MG63 (cell line): ENCODE results near the gene DAZL. TPM values are rescaled to one million over a fixed set of nuclear protein-coding genes. Genes with fewer than 3 reads are reported as not detected.

ENCODE experiments used
- DNase-seq: peaks from one replicate; pipeline ENCODE4 v3.0.0-alpha.2; 2020
- H3K27me3 ChIP-seq: fragments of 250-450 bp; sonication (Bioruptor Pico); 2 replicates; pipeline ENCODE4 v1.5.1; 2020; ENCODE audit warnings: mild to moderate bottlenecking, moderate library complexity
- H3K36me3 ChIP-seq: fragments of 250-450 bp; sonication (Bioruptor Pico); 2 replicates; pipeline ENCODE4 v1.5.1; 2020; ENCODE audit warnings: mild to moderate bottlenecking, moderate library complexity
- H3K4me3 ChIP-seq: fragments of 250-450 bp; sonication (Bioruptor Pico); 2 replicates; pipeline ENCODE4 v1.5.1; 2020; ENCODE audit warnings: mild to moderate bottlenecking, moderate library complexity
- H3K9me3 ChIP-seq: fragments of 250-450 bp; sonication (Bioruptor Pico); 2 replicates; pipeline ENCODE4 v1.5.1; 2020; ENCODE audit warnings: mild to moderate bottlenecking, moderate library complexity
- total RNA-seq: library from RNA; depleted of rRNA; stranded (reverse); fragments of >200 nt; shearing (Covaris generic); gene quantifications from 2 replicates; pipeline ENCODE4 v1.2.3, GENCODE V29; 2014; ENCODE audit warnings: low replicate concordance

DAZL gene
- total RNA-seq, 1 experiment from 2014 or later, result not detected

GRCh38 chr3:16601537-16602005 lies 3.7 kb downstream of the DAZL start:
- Histone ChIP-seq H3K9me3 (no peaks in the 10 kb centered on the region), H3K27me3 (no peaks in the 10 kb centered on the region), H3K4me3 (no peak overlapping the region), H3K36me3 (no peaks in the 10 kb centered on the region)
- DNase-seq, result no peak

- peak; percentile 22 for DNase-seq
- Histone ChIP-seq H3K27me3 (no peaks in the 10 kb centered on the region), H3K36me3 (no peaks in the 10 kb centered on the region), H3K4me3 (no peak overlapping the region), H3K9me3 (no peaks in the 10 kb centered on the region)
Measured at GRCh38 chr3:16600780-16601536, 4.3 kb downstream of the DAZL start.

- H3K36me3 ChIP-seq, result no peaks in the 10 kb centered on the region
- H3K27me3 ChIP-seq, result no peaks in the 10 kb centered on the region
- no peak for DNase-seq
- no peaks in the 10 kb centered on the region for H3K9me3 ChIP-seq
- H3K4me3 ChIP-seq, result no peak overlapping the region
Measured at GRCh38 chr3:16599694-16600093, 5.5 kb downstream of the DAZL start.

- Histone ChIP-seq H3K36me3 (no peaks in the 10 kb centered on the region), H3K9me3 (no peaks in the 10 kb centered on the region), H3K4me3 (no peak overlapping the region), H3K27me3 (no peaks in the 10 kb centered on the region)
- no peak for DNase-seq
Measured at GRCh38 chr3:16596352-16597032, 8.7 kb downstream of the DAZL start.

GRCh38 chr3:16595778-16596177 lies 9.4 kb downstream of the DAZL start:
- Histone ChIP-seq H3K27me3 (no peaks in the 10 kb centered on the region), H3K4me3 (no peak overlapping the region), H3K36me3 (no peaks in the 10 kb centered on the region), H3K9me3 (no peaks in the 10 kb centered on the region)
- DNase-seq, result no peak

DNA sequence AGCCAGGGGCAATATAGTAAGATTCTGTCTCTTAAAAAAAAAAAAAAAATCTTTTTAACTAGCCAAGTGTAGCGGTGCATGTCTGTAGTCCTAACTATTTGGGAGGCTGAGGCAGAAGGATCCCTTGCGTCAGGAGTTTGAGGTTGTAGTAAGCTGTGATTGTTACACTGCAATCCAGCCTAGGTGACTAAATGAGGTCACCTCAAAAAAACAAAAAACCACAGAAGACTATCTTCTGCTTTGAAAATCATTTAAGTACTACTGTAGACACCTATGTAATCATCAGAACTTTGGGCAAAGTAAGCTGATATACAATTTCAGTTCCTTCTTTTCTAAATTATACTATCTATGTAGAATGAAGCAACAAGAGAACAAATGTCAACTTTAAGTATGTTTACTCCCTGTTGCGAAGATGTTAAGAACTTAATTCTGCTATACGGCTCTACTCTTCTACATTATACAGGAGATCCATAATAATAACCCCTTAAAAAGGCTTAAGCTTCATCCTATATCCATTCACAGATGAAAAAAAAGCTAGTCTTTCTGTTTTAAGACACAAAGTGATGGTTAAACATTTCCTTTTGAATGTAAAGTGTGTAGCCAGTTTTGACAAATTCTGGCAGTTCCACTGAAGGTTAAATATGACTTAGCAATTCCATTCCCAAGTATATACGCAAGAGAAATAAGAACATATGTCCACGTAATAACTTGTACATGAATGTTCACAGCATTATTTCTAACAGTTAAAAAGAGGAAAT lies 15.2 kb downstream of the DAZL start:
- Histone ChIP-seq H3K27me3 (no peaks in the 10 kb centered on the region), H3K36me3 (no peaks in the 10 kb centered on the region), H3K9me3 (no peaks in the 10 kb centered on the region), H3K4me3 (no peak overlapping the region)
- DNase-seq, result no peak

GRCh38 chr3:16589120-16589519 lies 16.1 kb downstream of the DAZL start:
- Histone ChIP-seq H3K27me3 (no peaks in the 10 kb centered on the region), H3K4me3 (no peak overlapping the region), H3K36me3 (no peaks in the 10 kb centered on the region), H3K9me3 (no peaks in the 10 kb centered on the region)
- no peak for DNase-seq

DNA sequence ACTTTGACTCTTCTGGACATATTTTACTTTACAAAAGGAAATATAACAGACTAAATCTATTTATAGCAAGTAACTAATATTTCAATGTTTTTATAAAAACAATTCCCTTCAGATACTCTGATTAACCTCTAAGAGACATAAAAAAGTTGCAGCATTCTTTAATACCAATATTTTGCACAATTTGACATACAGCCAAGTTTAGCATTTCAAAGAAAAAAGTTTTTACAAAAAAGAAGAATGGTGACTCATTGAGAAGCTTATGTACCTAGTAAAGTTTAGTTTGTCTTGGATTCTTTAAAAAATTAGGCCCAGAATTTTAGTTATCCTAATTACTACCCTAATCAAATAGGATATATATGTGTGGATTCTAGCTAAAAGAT lies 17.6 kb downstream of the DAZL start:
- Histone ChIP-seq H3K27me3 (no peaks in the 10 kb centered on the region), H3K4me3 (no peak overlapping the region), H3K36me3 (no peaks in the 10 kb centered on the region), H3K9me3 (no peaks in the 10 kb centered on the region)
- no peak for DNase-seq

- no peaks in the 10 kb centered on the region for H3K27me3 ChIP-seq
- no peaks in the 10 kb centered on the region for H3K36me3 ChIP-seq
- H3K4me3 ChIP-seq, result no peak overlapping the region
- no peak for DNase-seq
- H3K9me3 ChIP-seq, result no peaks in the 10 kb centered on the region
Measured at GRCh38 chr3:16587047-16587680, 18.1 kb downstream of the DAZL start.

DNA sequence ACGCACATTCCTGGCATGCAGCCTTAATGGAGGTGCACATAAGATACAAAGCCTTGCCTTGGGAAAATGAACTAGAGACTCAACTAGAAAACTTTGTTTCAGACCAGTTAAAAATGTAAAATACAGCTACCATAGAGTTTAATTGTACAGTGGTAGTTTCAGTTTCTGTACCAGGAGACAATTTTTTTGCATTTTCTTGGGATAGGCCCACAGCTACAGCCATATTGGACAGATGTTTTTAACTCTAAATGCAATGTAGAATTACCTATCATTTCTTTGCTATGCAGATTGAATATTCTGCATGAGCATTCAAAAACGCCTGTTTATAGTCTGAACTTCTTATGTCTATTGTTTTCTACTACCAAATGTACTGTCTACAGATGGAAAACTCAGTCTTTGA lies 20.3 kb downstream of the DAZL start:
- H3K9me3 ChIP-seq, result no peaks in the 10 kb centered on the region
- H3K27me3 ChIP-seq, result no peaks in the 10 kb centered on the region
- H3K36me3 ChIP-seq, result no peaks in the 10 kb centered on the region
- DNase-seq, result no peak
- H3K4me3 ChIP-seq, result no peak overlapping the region

- H3K36me3 ChIP-seq, result no peaks in the 10 kb centered on the region
- DNase-seq, result peak; percentile 5
- H3K27me3 ChIP-seq, result no peaks in the 10 kb centered on the region
- no peaks in the 10 kb centered on the region for H3K9me3 ChIP-seq
- H3K4me3 ChIP-seq, result no peak overlapping the region
Measured at GRCh38 chr3:16583551-16583950, 21.7 kb downstream of the DAZL start.

- H3K27me3 ChIP-seq, result no peaks in the 10 kb centered on the region
- no peak for DNase-seq
Measured at GRCh38 chr3:16570113-16570512, 35.1 kb downstream of the DAZL start.

DNA sequence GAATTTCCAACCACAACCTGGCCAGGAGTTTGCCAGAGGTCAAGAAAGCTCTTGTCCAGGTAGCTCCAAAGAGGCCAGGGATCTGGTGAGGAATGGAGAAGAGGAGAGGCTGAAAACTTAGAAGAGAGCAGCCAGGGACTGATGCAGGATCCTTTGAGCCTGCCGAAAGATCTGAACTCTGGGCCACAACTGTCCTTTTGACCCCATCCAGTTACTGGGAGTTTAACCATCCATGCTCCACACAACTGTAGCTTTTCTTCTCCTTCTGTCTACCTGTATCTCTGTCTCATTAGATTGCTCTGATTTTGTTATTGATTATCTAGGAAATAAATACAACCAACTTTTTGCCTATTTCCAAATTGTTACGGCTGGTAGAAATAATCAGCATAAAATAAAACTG lies 36.7 kb downstream of the DAZL start:
- no peak overlapping the region for H3K4me3 ChIP-seq
- no peaks in the 10 kb centered on the region for H3K9me3 ChIP-seq
- no peak for DNase-seq
- H3K36me3 ChIP-seq, result no peaks in the 10 kb centered on the region
- no peaks in the 10 kb centered on the region for H3K27me3 ChIP-seq

More at GRCh38 chr3:16570113-16570512, 35.1 kb downstream of the DAZL start:
- Histone ChIP-seq H3K4me3 (no peak overlapping the region), H3K9me3 (no peaks in the 10 kb centered on the region), H3K36me3 (no peaks in the 10 kb centered on the region)

DNA sequence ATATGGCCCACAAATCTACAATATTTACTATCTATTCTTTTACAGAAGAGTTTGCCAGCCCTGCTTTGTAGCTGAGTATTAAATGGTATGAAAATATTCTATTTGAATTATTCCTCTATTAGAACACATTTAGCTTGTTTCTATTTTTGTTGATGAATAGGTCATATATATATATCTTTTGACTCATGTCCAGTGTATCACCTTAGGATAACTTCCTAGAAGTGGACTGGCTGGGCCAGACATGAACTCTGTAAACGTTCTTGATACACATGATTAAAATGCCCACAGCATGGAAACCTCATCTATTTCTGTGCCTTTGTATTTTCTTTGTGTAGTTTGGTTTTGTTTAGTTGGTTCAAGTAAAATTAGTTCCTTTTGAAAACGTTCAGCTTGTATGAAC lies 37.1 kb downstream of the DAZL start:
- no peaks in the 10 kb centered on the region for H3K27me3 ChIP-seq
- no peaks in the 10 kb centered on the region for H3K36me3 ChIP-seq
- H3K4me3 ChIP-seq, result no peak overlapping the region
- no peaks in the 10 kb centered on the region for H3K9me3 ChIP-seq
- DNase-seq, result no peak

- no peaks in the 10 kb centered on the region for H3K9me3 ChIP-seq
- H3K36me3 ChIP-seq, result no peaks in the 10 kb centered on the region
- no peaks in the 10 kb centered on the region for H3K27me3 ChIP-seq
- DNase-seq, result no peak
- H3K4me3 ChIP-seq, result no peak overlapping the region
Measured at GRCh38 chr3:16559653-16560365, 45.4 kb downstream of the DAZL start.

DNA sequence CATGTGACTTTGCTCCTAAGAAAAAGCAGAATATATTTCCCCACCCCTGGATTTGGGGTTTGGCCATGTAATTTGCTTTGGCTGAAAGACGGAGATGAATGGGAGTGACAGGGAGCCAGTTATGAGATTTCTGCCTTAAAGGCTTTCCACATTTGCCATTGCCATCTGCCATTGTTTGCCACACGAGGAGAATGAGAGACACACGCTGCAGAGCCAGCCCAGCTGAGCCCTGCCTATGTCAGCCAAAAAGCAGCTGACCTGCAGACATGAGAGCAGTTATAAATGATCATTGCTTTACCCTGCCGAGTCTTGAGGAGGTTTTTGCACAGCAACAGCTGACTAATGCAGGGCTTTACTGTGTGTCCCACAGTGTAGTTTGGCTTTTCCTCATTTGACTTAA lies 51.1 kb downstream of the DAZL start:
- Histone ChIP-seq H3K36me3 (no peaks in the 10 kb centered on the region), H3K27me3 (no peaks in the 10 kb centered on the region)

More for the DNA sequence above, 51.1 kb downstream of the DAZL start:
- no peak for DNase-seq
- Histone ChIP-seq H3K9me3 (no peaks in the 10 kb centered on the region), H3K4me3 (no peak overlapping the region)
